ENCODE results near the gene ZNF385D.

DNA sequence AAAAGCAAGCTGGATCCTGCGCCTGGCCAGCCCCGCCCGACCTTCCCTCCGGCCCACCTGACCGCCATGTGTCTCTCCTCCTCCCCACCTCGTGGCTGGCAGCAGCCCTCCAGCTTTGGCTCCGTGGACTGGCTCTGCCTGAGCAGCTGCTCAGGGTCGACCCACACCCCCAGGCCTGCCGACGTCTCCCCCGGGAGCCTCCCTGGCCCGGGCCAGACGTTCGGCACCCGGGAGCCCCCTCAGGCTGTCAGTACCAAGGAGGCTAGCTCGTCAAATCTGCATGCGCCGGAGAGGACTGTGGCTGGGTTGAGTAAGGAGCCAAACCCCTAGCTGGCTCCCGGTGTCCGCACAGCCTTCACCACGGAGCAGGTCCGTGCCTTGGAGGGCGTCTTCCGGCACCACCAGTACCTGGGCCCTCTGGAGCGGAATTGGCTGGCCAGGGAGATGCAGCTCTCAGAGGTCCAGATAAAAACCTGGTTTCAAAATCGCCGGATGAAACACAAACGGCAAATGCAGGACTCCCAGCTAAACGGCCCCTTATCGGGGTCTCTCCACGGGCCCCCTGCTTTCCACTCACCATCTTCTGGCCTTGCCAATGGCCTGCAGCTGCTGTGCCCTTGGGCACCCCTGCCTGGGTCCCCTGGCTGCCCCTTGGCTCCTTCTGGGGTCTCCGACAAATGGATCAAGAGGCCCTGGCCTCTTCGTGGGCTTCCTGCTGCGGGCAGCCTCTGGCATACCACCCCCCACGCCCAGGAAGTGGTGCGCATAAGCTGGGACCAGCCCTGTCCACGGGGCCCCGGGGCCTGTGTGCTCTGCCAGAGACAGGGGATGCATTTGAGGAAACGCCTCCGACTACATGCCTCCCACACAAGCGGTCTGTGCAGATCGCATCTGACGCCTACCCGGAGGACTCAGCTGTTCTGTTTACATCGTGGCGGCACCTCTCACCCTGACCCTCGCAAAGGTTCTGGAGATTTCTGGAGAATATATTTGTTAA lies 345.0 kb downstream of the ZNF385D start:
- TF ChIP-seq, protein P1, sequence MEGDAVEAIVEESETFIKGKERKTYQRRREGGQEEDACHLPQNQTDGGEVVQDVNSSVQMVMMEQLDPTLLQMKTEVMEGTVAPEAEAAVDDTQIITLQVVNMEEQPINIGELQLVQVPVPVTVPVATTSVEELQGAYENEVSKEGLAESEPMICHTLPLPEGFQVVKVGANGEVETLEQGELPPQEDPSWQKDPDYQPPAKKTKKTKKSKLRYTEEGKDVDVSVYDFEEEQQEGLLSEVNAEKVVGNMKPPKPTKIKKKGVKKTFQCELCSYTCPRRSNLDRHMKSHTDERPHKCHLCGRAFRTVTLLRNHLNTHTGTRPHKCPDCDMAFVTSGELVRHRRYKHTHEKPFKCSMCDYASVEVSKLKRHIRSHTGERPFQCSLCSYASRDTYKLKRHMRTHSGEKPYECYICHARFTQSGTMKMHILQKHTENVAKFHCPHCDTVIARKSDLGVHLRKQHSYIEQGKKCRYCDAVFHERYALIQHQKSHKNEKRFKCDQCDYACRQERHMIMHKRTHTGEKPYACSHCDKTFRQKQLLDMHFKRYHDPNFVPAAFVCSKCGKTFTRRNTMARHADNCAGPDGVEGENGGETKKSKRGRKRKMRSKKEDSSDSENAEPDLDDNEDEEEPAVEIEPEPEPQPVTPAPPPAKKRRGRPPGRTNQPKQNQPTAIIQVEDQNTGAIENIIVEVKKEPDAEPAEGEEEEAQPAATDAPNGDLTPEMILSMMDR (IDR thresholded peaks at IDR 0.05), result no peak
- no peak for TF ChIP-seq POLR2A (IDR thresholded peaks at IDR 0.05)

Measured in thyroid gland (tissue), 4 donors.